ENCODE results near the gene KCP.

The KCP gene

DNA sequence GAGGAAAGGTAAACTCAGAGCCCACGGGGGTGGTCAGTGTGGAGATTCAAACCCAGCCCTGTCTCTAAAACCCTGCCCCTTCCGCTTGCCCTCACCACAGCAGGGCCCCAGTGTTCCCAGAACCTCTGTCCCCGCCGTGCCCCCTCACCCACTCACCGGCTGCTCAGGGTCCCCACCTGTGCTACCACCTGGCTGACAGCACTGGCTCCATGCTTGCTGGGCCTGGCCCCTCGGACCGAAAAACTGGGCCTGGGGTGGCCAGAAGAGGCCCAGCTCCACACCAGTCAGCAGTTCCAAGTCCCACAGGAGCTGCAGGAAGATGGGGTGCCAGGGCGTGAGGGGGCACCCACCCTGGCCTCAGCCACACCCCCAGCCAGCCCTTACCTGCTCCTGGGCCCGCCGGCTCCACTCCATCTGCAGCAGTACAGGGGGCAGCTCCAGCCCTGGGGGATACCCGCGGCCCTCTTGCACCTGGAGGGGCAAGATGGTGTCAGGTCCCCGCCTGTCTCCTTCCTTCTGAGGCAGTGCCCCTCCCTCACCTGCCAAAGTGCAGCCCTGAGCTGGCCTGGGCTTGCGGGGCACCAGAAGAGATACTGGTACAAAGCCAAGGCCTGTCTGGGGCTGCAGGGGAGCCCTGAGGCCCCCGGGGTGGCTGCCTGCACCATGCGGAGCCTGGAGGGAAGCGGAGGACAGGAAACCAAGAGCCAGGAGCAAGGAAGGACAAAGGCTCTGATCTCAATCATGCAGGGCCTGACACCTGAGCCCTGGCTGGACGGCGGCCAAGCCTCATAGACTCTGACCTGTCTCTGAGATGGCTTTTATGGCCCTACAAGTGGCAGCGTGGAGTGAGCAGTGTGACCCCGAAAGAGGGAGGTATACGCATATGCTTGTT is 36.1 kb downstream of the KCP start:
- DNase-seq (ENCODE audit: low read depth): no peak
- no peak overlapping the region for H3K4me3 ChIP-seq (ENCODE audit: low read depth, low read length)

DNA sequence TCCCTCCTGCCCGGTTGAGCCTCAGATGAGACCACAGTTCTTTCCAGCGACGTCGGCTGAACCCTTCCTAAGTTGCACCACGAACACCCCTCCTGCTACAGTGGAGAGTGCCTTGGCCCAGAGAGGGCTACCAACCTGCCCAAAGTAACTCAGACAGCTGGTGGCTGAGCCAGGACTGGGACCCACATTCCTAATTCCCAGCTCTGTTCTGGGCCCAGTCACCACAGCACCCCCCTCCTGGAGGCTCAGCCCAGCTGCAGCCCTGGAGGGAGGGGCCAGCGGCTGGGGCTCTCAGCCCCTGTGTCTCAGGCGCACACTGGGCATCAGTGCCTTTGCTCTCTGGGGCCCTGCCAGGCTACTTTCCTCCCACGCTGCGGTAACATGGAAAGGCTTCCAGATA is 37.3 kb downstream of the KCP start:
- no peak overlapping the region for H3K4me3 ChIP-seq (ENCODE audit: low read depth, low read length)
- DNase-seq (ENCODE audit: low read depth): no peak
- TF ChIP-seq, protein P1, sequence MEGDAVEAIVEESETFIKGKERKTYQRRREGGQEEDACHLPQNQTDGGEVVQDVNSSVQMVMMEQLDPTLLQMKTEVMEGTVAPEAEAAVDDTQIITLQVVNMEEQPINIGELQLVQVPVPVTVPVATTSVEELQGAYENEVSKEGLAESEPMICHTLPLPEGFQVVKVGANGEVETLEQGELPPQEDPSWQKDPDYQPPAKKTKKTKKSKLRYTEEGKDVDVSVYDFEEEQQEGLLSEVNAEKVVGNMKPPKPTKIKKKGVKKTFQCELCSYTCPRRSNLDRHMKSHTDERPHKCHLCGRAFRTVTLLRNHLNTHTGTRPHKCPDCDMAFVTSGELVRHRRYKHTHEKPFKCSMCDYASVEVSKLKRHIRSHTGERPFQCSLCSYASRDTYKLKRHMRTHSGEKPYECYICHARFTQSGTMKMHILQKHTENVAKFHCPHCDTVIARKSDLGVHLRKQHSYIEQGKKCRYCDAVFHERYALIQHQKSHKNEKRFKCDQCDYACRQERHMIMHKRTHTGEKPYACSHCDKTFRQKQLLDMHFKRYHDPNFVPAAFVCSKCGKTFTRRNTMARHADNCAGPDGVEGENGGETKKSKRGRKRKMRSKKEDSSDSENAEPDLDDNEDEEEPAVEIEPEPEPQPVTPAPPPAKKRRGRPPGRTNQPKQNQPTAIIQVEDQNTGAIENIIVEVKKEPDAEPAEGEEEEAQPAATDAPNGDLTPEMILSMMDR (conservative IDR thresholded peaks at IDR 0.05; ENCODE audit: low read depth, low read length): no peak

More for the DNA sequence above, 36.1 kb downstream of the KCP start:
- TF ChIP-seq, protein P1 (conservative IDR thresholded peaks at IDR 0.05; ENCODE audit: low read depth, low read length): no peak

DNA sequence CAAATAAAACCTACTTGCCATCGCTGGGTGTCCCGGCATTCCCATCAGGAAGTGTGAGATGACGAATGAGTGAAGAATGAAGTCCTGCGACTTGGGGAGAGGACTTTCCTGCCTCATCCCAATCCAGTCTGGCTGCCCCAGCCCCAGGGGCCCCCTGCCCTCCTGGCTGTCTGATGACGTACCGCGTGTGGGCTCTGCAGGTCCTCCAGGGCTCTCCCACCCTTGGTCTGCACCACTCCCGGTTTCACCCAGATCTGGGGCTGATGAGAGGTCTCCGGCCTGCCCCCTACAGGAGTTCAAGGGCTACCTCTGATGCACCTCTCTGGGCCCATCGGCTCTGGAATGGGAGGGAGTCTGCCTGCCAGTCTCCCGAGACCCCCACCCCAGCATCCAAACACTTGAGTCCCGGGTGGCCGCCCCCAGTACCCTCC is 38.1 kb downstream of the KCP start:
- DNase-seq (ENCODE audit: low read depth): no peak
- no peak overlapping the region for H3K4me3 ChIP-seq (ENCODE audit: low read depth, low read length)
- TF ChIP-seq, protein P1 (conservative IDR thresholded peaks at IDR 0.05; ENCODE audit: low read depth, low read length): no peak

DNA sequence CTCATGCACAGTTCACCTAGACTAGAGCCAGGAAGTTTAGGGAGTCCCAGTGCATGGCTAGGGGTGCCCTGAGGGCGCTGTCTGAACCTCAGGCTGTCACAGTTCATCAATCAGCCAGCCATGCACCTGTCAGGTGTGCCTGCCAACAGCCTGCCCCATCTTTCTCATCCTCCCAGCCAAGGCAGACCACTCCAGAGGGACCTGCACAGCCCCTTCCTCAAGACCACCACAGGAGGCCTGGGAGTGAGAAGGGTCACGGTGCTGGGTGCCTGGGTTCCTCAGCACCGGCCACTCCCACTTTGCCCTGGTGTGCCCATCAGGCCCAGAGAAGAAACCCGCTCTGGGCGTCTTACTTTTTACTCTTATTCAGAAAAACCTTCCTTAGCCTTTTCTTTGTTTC is 39.5 kb downstream of the KCP start:
- H3K4me3 ChIP-seq (ENCODE audit: low read depth, low read length): no peak overlapping the region
- no peak for DNase-seq (ENCODE audit: low read depth)
- TF ChIP-seq, protein P1 (conservative IDR thresholded peaks at IDR 0.05; ENCODE audit: low read depth, low read length): no peak

DNA sequence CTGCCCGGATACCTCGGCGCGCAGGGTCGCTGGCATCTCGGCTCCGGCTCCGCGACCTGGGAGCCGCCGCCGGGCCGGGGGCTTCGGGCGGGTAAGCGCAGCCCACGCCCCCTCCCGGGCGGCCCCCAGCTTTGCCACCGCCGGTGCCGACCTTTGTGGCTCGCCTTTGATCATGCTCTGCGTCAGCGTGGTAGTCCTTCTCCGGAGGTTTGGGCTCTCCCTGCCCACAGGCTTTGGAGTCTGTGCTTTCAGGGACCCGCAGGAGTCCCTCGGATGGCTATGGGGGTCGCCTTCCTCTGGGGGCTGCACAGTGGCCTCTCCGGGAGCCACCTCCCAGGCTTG is 40.6 kb downstream of the KCP start:
- no peak for DNase-seq (ENCODE audit: low read depth)
- no peak overlapping the region for H3K4me3 ChIP-seq (ENCODE audit: low read depth, low read length)
- TF ChIP-seq, protein P1 (conservative IDR thresholded peaks at IDR 0.05; ENCODE audit: low read depth, low read length): no peak

DNA sequence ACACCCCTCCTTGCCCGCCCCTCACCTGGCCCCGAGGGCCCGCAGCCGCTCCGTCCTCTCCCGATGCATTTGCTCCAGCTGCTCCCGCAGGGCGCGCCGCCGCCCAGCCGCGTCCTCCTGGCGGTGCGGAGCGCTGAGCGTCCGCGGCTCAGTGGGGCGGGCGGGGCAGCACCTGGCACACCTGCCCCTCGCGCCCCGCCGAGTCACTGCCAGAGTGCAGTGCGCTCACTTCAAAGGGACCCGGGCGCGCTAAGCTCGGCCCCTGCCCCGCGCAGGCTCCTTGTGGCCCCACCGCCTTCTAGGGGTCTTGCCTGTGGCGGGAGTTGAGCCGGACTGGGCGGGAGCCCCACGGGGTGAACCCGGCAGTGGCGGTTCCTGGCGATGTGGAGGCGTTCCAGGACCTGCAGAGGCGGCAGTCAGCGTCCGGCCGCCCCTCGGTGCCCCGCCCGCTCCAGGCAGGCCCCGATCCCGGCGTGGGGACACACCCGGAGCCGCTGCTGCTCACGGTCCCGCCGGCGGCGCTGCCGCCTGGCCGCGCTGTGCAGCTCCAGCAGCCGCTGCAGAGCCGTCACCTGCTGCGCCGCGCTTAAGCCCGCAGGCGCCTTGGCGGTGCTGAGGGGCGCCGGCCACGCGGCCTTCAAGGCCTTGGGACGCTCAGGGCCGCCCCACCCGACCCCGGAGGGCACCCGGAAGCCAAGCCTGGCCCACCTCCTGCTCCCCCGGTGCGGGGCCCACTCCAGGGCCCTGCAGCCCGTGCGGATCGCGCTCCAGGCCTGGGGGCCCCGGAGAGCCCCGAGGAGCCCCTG is 41.2 kb downstream of the KCP start:
- peak overlapping the region; percentile 44 for H3K4me3 ChIP-seq (ENCODE audit: low read depth, low read length)
- TF ChIP-seq, protein P1 (conservative IDR thresholded peaks at IDR 0.05; ENCODE audit: low read depth, low read length): no peak
- DNase-seq (ENCODE audit: low read depth): peak; percentile 37

Measured in choroid plexus epithelial cell (primary cell).